ENCODE results near the gene MB21D2.

- TF ChIP-seq REST (tag by site-specific recombination; IDR thresholded peaks at IDR 0.05), result no peak
- TF ChIP-seq ZNF600 (tag by site-specific recombination; IDR thresholded peaks at IDR 0.05), result no peak
- no peak for TF ChIP-seq ZBTB17 (tag by site-specific recombination; IDR thresholded peaks at IDR 0.05)
- no peak for TF ChIP-seq ZBTB8A (tag by site-specific recombination; IDR thresholded peaks at IDR 0.05)
- no peak for TF ChIP-seq CTCF (tag by site-specific recombination; IDR thresholded peaks at IDR 0.05)
- no peak for TF ChIP-seq ZNF239 (tag by site-specific recombination; IDR thresholded peaks at IDR 0.05)
- no peak for TF ChIP-seq ZNF292 (tag by site-specific recombination; IDR thresholded peaks at IDR 0.05; ENCODE audit: borderline replicate concordance, low read depth)
- TF ChIP-seq GLI4 (tag by site-specific recombination; IDR thresholded peaks at IDR 0.05), result no peak
- no peak for TF ChIP-seq PBX3 (CRISPR knock-in tag; IDR thresholded peaks at IDR 0.05)
- no peak for TF ChIP-seq ZNF830 (tag by site-specific recombination; IDR thresholded peaks at IDR 0.05; ENCODE audit: low read depth)
- TF ChIP-seq OVOL3 (tag by site-specific recombination; IDR thresholded peaks at IDR 0.05), result no peak
These were observed 10.7 kb downstream of the MB21D2 start for GRCh38 chr3:192906940-192907339.

Data from HEK293 (cell line).